Progenitor cell of endocrine pancreas (in vitro differentiated cells): ENCODE measurements around the gene SLX4IP. TPM values are rescaled to one million over a fixed set of nuclear protein-coding genes. Genes with fewer than 3 reads are reported as not detected.

Experiments used
- DNase-seq: peaks from one replicate; pipeline ENCODE4 v3.0.0; 2021; ENCODE audit warnings: low spot score; ENCODE audit not compliant: unreplicated experiment
- H3K27ac Mint-ChIP-seq: 2 replicates; pipeline ENCODE4 v1.8.0; 2021; ENCODE audit warnings: mild to moderate bottlenecking, moderate library complexity, mixed read lengths
- H3K27me3 Mint-ChIP-seq: 2 replicates; pipeline ENCODE4 v1.8.0; 2021; ENCODE audit warnings: mixed read lengths
- H3K36me3 Mint-ChIP-seq: 2 replicates; pipeline ENCODE4 v1.8.0; 2022; ENCODE audit warnings: mixed read lengths; ENCODE audit not compliant: insufficient read depth
- H3K4me1 Mint-ChIP-seq: 2 replicates; pipeline ENCODE4 v1.8.0; 2021; ENCODE audit warnings: low read depth, mixed read lengths
- H3K4me3 Mint-ChIP-seq: 2 replicates; pipeline ENCODE4 v1.8.0; 2021; ENCODE audit warnings: low read depth, mild to moderate bottlenecking, moderate library complexity, mixed read lengths
- H3K9me3 Mint-ChIP-seq: 2 replicates; pipeline ENCODE4 v1.8.0; 2021; ENCODE audit warnings: low read depth, mixed read lengths
- total RNA-seq: library from RNA; stranded (reverse); gene quantifications from 2 replicates; pipeline ENCODE4 v1.2.1, GENCODE V29; 2021
- TF ChIP-seq, protein P1 (sequence below): fragments of 200-600 bp; sonication (generic); IDR thresholded peaks from one replicate; pipeline ENCODE4 v1.5.0; 2021; ENCODE audit warnings: antibody characterized with exemption, mild to moderate bottlenecking; ENCODE audit not compliant: unreplicated experiment

The SLX4IP gene
- total RNA-seq, 1 donor from 2014 or later: 12.0 TPM

DNA sequence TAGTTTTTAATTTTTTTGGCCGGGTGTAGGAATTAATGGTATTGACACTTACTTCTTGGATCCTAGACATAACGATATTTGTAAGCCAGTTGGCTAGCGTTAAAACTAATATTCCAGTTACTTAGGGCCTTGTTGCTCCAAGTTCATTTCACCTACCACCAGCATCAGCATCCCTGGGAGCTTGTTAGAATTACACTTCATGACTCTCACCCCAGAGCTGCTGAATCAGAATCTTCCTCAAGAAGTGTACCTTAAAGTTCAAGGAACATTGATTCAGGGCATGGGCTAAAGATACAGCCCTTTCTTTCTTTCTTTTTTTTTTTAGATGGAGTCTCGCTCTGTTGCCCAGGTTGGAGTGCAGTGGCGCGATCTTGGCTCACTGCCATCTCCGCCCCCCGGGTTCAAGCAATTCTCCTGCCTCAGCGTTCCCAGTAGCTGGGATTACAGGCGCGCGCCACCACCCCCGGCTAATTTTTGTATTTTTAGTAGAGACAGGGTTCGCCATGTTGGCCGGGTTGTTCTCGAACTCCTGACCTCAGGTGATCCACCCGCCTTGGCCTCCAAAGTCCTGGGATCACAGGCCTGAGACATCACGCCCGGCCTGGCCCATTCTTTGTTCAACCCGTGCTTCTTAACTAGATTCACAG, 1.1 kb downstream of the SLX4IP start:
- peaks cover 17% of the 10 kb centered on the region for H3K4me1 Mint-ChIP-seq
- no peaks in the 10 kb centered on the region for H3K9me3 Mint-ChIP-seq
- peak overlapping the region; percentile 84 for H3K4me3 Mint-ChIP-seq
- DNase-seq: no peak
- H3K27ac Mint-ChIP-seq: no peak overlapping the region
- H3K36me3 Mint-ChIP-seq: peaks cover 1% of the 10 kb centered on the region
- TF ChIP-seq, protein P1, sequence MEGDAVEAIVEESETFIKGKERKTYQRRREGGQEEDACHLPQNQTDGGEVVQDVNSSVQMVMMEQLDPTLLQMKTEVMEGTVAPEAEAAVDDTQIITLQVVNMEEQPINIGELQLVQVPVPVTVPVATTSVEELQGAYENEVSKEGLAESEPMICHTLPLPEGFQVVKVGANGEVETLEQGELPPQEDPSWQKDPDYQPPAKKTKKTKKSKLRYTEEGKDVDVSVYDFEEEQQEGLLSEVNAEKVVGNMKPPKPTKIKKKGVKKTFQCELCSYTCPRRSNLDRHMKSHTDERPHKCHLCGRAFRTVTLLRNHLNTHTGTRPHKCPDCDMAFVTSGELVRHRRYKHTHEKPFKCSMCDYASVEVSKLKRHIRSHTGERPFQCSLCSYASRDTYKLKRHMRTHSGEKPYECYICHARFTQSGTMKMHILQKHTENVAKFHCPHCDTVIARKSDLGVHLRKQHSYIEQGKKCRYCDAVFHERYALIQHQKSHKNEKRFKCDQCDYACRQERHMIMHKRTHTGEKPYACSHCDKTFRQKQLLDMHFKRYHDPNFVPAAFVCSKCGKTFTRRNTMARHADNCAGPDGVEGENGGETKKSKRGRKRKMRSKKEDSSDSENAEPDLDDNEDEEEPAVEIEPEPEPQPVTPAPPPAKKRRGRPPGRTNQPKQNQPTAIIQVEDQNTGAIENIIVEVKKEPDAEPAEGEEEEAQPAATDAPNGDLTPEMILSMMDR: no peak
- no peaks in the 10 kb centered on the region for H3K27me3 Mint-ChIP-seq

DNA sequence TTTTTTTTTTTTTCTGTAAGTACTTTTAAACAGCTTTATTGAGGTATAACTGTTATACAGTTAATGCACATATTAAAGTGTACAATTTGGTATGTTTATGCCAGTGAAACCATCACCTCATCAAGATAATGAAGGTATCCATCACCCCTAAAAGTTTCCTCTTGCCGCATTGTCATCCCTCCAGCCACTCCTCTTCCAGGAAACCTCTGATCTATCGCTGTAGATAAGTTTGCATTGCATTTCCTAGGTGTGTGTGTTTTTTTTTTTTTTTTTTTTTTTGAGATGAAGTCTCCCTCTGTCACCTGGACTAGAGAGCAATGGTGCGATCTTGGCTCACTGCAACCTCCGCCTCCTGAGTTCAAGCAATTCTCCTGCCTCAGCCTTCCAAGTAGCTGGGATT, 3.1 kb downstream of the SLX4IP start:
- no peak for DNase-seq
- Mint-ChIP-seq H3K4me3 (no peak overlapping the region), H3K36me3 (peaks cover 1% of the 10 kb centered on the region), H3K27me3 (no peaks in the 10 kb centered on the region), H3K4me1 (peaks cover 10% of the 10 kb centered on the region), H3K9me3 (no peaks in the 10 kb centered on the region), H3K27ac (no peak overlapping the region)
- TF ChIP-seq, protein P1: no peak

DNA sequence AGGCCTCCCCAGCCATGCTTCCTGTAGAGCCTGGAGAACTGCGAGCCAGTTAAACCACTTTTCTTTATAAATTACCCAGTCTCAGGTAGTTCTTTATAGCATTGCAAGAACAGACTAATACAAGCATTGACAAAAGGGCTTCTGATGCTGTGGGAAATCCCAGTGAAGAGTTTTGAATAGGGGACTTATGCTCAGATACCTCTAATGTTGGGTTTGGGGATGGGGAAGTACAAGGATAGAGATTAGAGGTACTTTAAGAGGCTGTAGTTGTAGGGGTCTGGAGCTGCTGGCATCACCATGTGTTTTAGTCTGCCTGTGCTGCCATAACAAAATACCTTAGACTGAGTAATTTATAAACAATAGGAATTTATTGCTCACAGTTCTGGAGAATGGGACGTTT, 8.8 kb downstream of the SLX4IP start:
- Mint-ChIP-seq H3K27ac (no peak overlapping the region), H3K4me1 (peaks cover 3% of the 10 kb centered on the region), H3K9me3 (no peaks in the 10 kb centered on the region), H3K4me3 (no peak overlapping the region), H3K36me3 (no peaks in the 10 kb centered on the region), H3K27me3 (no peaks in the 10 kb centered on the region)
- DNase-seq: no peak
- TF ChIP-seq, protein P1: no peak

DNA sequence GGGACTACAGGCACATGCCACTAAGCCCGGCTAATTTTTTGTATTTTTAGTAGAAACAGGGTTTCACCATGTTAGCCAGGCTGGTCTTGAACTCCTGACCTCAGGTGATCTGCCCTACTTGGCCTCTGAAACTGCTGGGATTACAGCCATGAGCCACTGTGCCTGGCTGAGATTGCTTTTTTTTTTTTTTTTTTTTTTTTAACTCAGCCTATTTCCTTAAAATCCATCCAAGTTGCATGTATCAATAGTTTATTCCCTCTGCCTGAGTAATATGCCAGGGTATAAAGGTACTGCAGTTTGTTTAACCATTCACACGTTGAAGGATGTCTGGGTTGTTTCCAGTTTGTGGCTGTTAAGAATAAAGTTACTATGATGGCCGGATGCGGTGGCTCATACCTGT, 10.7 kb downstream of the SLX4IP start:
- Mint-ChIP-seq H3K4me1 (peaks cover 2% of the 10 kb centered on the region), H3K9me3 (no peaks in the 10 kb centered on the region), H3K4me3 (no peak overlapping the region), H3K27me3 (no peaks in the 10 kb centered on the region), H3K36me3 (no peaks in the 10 kb centered on the region), H3K27ac (no peak overlapping the region)
- TF ChIP-seq, protein P1: no peak
- no peak for DNase-seq

DNA sequence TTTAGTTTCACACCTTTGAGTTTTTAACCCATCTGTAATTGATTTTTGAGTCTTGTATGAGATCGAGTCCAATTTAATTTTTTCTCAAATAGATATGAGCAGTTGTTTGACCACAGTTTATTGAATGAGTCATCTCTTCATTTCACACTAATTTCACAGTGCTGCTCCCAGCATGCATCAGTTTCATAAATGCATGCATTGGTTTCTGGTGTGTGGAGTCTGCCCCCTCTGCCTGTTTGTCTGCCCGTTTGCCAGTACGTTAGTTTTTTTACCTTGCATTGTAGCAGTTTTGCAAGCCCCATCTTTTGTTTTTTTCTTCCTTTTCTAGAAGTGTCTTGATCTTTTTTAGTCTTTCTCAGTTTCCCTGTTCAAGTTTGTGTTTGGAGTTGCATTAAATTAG, 11.9 kb downstream of the SLX4IP start:
- Mint-ChIP-seq H3K4me3 (no peak overlapping the region), H3K9me3 (no peaks in the 10 kb centered on the region), H3K27me3 (no peaks in the 10 kb centered on the region), H3K27ac (no peak overlapping the region), H3K4me1 (peaks cover 2% of the 10 kb centered on the region), H3K36me3 (peaks cover 1% of the 10 kb centered on the region)
- TF ChIP-seq, protein P1: no peak
- no peak for DNase-seq
